Measurements from ENCODE around the gene SLC9A9.

DNA sequence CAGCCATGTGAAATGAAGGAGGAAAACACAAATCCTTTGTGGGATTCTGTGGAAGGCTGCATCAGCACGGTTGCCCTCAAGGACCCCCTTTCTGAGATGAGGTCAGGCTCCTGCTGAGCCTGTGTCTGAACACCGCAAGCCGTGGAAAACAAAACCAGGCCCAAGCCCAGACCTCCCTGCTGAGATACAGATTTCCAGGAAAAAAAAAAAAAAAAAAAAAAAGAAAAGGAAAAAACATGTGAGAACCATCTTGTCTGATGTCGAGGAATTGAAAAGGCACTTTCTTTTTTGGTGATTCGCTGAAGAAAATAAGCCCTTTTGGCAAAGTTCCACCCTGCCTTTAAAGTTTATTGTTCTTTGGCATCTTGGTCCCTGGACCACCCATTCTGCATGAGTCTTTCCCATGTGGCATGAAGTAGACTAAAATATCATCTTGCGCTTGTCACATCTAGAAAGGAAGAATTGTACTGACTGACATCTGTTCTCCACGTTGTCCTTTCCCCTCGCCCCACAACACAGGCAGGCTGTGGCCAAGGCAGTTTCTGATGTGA lies 611.1 kb downstream of the SLC9A9 start:
- TF ChIP-seq, protein P1, sequence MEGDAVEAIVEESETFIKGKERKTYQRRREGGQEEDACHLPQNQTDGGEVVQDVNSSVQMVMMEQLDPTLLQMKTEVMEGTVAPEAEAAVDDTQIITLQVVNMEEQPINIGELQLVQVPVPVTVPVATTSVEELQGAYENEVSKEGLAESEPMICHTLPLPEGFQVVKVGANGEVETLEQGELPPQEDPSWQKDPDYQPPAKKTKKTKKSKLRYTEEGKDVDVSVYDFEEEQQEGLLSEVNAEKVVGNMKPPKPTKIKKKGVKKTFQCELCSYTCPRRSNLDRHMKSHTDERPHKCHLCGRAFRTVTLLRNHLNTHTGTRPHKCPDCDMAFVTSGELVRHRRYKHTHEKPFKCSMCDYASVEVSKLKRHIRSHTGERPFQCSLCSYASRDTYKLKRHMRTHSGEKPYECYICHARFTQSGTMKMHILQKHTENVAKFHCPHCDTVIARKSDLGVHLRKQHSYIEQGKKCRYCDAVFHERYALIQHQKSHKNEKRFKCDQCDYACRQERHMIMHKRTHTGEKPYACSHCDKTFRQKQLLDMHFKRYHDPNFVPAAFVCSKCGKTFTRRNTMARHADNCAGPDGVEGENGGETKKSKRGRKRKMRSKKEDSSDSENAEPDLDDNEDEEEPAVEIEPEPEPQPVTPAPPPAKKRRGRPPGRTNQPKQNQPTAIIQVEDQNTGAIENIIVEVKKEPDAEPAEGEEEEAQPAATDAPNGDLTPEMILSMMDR (IDR thresholded peaks at IDR 0.05; ENCODE audit: low read depth, low read length, missing input control) = no peak
- TF ChIP-seq TAF1 (conservative IDR thresholded peaks at IDR 0.05) (no peak), GABPA (IDR thresholded peaks at IDR 0.05 in 1 of 2, conservative IDR thresholded peaks at IDR 0.05 in 1 of 2) (no peak), SP1 (IDR thresholded peaks at IDR 0.05) (no peak), YY1 (IDR thresholded peaks at IDR 0.05) (no peak), FOXA2 (IDR thresholded peaks at IDR 0.05) (no peak), MAX (IDR thresholded peaks at IDR 0.05) (no peak), NR2F2 (IDR thresholded peaks at IDR 0.05) (no peak)
- TF ChIP-seq, protein P2, sequence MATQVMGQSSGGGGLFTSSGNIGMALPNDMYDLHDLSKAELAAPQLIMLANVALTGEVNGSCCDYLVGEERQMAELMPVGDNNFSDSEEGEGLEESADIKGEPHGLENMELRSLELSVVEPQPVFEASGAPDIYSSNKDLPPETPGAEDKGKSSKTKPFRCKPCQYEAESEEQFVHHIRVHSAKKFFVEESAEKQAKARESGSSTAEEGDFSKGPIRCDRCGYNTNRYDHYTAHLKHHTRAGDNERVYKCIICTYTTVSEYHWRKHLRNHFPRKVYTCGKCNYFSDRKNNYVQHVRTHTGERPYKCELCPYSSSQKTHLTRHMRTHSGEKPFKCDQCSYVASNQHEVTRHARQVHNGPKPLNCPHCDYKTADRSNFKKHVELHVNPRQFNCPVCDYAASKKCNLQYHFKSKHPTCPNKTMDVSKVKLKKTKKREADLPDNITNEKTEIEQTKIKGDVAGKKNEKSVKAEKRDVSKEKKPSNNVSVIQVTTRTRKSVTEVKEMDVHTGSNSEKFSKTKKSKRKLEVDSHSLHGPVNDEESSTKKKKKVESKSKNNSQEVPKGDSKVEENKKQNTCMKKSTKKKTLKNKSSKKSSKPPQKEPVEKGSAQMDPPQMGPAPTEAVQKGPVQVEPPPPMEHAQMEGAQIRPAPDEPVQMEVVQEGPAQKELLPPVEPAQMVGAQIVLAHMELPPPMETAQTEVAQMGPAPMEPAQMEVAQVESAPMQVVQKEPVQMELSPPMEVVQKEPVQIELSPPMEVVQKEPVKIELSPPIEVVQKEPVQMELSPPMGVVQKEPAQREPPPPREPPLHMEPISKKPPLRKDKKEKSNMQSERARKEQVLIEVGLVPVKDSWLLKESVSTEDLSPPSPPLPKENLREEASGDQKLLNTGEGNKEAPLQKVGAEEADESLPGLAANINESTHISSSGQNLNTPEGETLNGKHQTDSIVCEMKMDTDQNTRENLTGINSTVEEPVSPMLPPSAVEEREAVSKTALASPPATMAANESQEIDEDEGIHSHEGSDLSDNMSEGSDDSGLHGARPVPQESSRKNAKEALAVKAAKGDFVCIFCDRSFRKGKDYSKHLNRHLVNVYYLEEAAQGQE (IDR thresholded peaks at IDR 0.05) = no peak
- TF ChIP-seq, protein P3, sequence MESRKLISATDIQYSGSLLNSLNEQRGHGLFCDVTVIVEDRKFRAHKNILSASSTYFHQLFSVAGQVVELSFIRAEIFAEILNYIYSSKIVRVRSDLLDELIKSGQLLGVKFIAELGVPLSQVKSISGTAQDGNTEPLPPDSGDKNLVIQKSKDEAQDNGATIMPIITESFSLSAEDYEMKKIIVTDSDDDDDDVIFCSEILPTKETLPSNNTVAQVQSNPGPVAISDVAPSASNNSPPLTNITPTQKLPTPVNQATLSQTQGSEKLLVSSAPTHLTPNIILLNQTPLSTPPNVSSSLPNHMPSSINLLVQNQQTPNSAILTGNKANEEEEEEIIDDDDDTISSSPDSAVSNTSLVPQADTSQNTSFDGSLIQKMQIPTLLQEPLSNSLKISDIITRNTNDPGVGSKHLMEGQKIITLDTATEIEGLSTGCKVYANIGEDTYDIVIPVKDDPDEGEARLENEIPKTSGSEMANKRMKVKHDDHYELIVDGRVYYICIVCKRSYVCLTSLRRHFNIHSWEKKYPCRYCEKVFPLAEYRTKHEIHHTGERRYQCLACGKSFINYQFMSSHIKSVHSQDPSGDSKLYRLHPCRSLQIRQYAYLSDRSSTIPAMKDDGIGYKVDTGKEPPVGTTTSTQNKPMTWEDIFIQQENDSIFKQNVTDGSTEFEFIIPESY (IDR thresholded peaks at IDR 0.05) = no peak
